HG02840 (cell line): ENCODE measurements around the gene DBNDD1.
"Not testable (repeated sequence)": the region's sequence is repeated elsewhere in the genome, so short reads cannot be mapped to it uniquely, and the experiment has no call there.

Experiments used
- ATAC-seq: cut with Tn5 transposase; IDR thresholded peaks from one replicate; pipeline ENCODE4 v1.9.1; 2021; ENCODE audit warnings: mild to moderate bottlenecking, moderate library complexity, moderate number of reproducible peaks; ENCODE audit not compliant: unreplicated experiment, low FRiP score

The DBNDD1 gene

GRCh38 chr16:90012991-90013745 lies 6.1 kb downstream of the DBNDD1 start:
- ATAC-seq, result no peak

- ATAC-seq, result no peak
Observed at GRCh38 chr16:90011908-90012501, 7.3 kb downstream of the DBNDD1 start.

GRCh38 chr16:90011508-90011819 lies 7.8 kb downstream of the DBNDD1 start:
- no peak for ATAC-seq

- ATAC-seq, result no peak
Observed at GRCh38 chr16:90010676-90011507, 8.4 kb downstream of the DBNDD1 start.

GRCh38 chr16:90009172-90009899 lies 9.9 kb downstream of the DBNDD1 start:
- no peak for ATAC-seq

- no peak for ATAC-seq
Observed at GRCh38 chr16:90008708-90009145, 10.5 kb downstream of the DBNDD1 start.

- ATAC-seq, result not testable (repeated sequence)
Observed at GRCh38 chr16:90007635-90008234, 11.5 kb downstream of the DBNDD1 start.

GRCh38 chr16:90007015-90007414 lies 12.2 kb downstream of the DBNDD1 start:
- ATAC-seq, result no peak

- ATAC-seq, result no peak
Observed at GRCh38 chr16:90005956-90006663, 13.1 kb downstream of the DBNDD1 start.

- ATAC-seq, result no peak
Observed at GRCh38 chr16:90004577-90004976, 14.7 kb downstream of the DBNDD1 start.

- no peak for ATAC-seq
Observed at GRCh38 chr16:90002759-90003158, 16.5 kb downstream of the DBNDD1 start.

- no peak for ATAC-seq
Observed at GRCh38 chr16:90001761-90002503, 17.3 kb downstream of the DBNDD1 start.

GRCh38 chr16:90000733-90001427 lies 18.4 kb downstream of the DBNDD1 start:
- no peak for ATAC-seq

GRCh38 chr16:89999831-90000574 lies 19.3 kb downstream of the DBNDD1 start:
- ATAC-seq, result no peak

- ATAC-seq, result no peak
Observed at GRCh38 chr16:89996178-89996489, 23.1 kb downstream of the DBNDD1 start.

- not testable (repeated sequence) for ATAC-seq
Observed at GRCh38 chr16:89995475-89996177, 23.6 kb downstream of the DBNDD1 start.

- ATAC-seq, result not testable (repeated sequence)
Observed at GRCh38 chr16:89994721-89995474, 24.4 kb downstream of the DBNDD1 start.
